HPDE6-E6E7 (cell line): ENCODE data around the gene ARHGAP9.
"Not testable (repeated sequence)": the region's sequence is repeated elsewhere in the genome, so short reads cannot be mapped to it uniquely, and the experiment has no call there.

Experiments used
- DNase-seq: peaks from one replicate; pipeline ENCODE4 v3.0.0; 2011; ENCODE audit warnings: missing footprints; ENCODE audit errors: extremely low spot score

ARHGAP9 gene

GRCh38 chr12:57517187-57517586 lies 37.5 kb upstream of the ARHGAP9 start:
- no peak for DNase-seq

GRCh38 chr12:57516617-57517153 lies 37.0 kb upstream of the ARHGAP9 start:
- no peak for DNase-seq

GRCh38 chr12:57515934-57516541 lies 36.4 kb upstream of the ARHGAP9 start:
- DNase-seq, result no peak

GRCh38 chr12:57515408-57515933 lies 35.8 kb upstream of the ARHGAP9 start:
- DNase-seq, result no peak

- DNase-seq, result no peak
Observed at GRCh38 chr12:57514720-57515407, 35.2 kb upstream of the ARHGAP9 start.

GRCh38 chr12:57514246-57514645 lies 34.6 kb upstream of the ARHGAP9 start:
- not testable (repeated sequence) for DNase-seq

- DNase-seq, result not testable (repeated sequence)
Observed at GRCh38 chr12:57513677-57514076, 34.0 kb upstream of the ARHGAP9 start.

GRCh38 chr12:57513266-57513665 lies 33.6 kb upstream of the ARHGAP9 start:
- DNase-seq, result no peak

GRCh38 chr12:57512665-57513064 lies 33.0 kb upstream of the ARHGAP9 start:
- DNase-seq, result no peak

GRCh38 chr12:57511588-57512325 lies 32.1 kb upstream of the ARHGAP9 start:
- no peak for DNase-seq

GRCh38 chr12:57511161-57511560 lies 31.5 kb upstream of the ARHGAP9 start:
- no peak for DNase-seq

- DNase-seq, result not testable (repeated sequence)
Observed at GRCh38 chr12:57507796-57508195, 28.1 kb upstream of the ARHGAP9 start.

- not testable (repeated sequence) for DNase-seq
Observed at GRCh38 chr12:57506541-57506940, 26.9 kb upstream of the ARHGAP9 start.

GRCh38 chr12:57502311-57502969 lies 22.8 kb upstream of the ARHGAP9 start:
- not testable (repeated sequence) for DNase-seq

GRCh38 chr12:57500213-57500612 lies 20.5 kb upstream of the ARHGAP9 start:
- DNase-seq, result no peak

- DNase-seq, result no peak
Observed at GRCh38 chr12:57498571-57498970, 18.9 kb upstream of the ARHGAP9 start.

GRCh38 chr12:57498132-57498502 lies 18.5 kb upstream of the ARHGAP9 start:
- no peak for DNase-seq

- no peak for DNase-seq
Observed at GRCh38 chr12:57497223-57498131, 17.8 kb upstream of the ARHGAP9 start.

GRCh38 chr12:57496822-57497221 lies 17.2 kb upstream of the ARHGAP9 start:
- DNase-seq, result no peak

- DNase-seq, result not testable (repeated sequence)
Observed at GRCh38 chr12:57495051-57495701, 15.5 kb upstream of the ARHGAP9 start.
